ENCODE data around the gene EBLN2.
"Not testable (repeated sequence)": the region's sequence is repeated elsewhere in the genome, so short reads cannot be mapped to it uniquely, and the experiment has no call there.

EBLN2 gene

DNA sequence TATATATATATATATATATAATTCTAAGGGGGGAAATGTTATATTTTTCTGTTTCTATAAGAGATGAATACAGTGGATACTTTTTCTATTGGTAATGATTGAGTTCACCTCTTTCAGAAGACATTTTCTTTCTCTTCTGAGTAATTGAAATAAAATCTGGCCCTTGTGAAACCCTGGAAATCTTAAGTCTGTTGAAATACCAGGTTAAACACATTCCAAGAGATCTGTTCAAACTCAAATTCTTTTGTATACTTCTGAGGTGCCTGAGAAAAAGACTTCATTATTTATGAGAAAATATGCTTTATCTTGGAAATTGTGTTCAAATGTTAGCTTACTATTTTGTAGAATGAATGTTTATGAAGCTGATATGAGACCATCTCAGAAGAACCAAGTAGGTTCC is 4.8 kb downstream of the EBLN2 start:
- DNase-seq = not testable (repeated sequence)

GRCh38 chr3:73068419-73068818 is 7.0 kb downstream of the EBLN2 start:
- DNase-seq = no peak

DNA sequence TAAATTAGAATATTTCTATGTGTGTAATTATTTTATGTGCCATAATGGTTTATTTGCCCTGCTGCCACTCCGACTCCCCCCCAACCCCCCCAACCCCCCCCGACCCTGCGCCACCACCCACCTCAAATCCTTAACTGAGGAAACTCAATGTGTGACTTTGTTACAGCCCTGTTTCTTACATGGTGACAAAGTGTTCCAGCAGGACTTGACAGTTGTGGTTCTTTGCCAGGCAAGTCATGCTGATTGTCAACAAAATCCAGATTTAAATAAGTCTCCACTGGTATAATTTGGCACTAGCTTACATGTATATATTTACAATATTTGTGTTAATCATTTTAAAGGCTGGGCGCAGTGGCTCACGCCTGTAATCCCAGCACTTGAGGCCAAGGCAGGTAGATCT is 7.7 kb downstream of the EBLN2 start:
- DNase-seq = no peak

DNA sequence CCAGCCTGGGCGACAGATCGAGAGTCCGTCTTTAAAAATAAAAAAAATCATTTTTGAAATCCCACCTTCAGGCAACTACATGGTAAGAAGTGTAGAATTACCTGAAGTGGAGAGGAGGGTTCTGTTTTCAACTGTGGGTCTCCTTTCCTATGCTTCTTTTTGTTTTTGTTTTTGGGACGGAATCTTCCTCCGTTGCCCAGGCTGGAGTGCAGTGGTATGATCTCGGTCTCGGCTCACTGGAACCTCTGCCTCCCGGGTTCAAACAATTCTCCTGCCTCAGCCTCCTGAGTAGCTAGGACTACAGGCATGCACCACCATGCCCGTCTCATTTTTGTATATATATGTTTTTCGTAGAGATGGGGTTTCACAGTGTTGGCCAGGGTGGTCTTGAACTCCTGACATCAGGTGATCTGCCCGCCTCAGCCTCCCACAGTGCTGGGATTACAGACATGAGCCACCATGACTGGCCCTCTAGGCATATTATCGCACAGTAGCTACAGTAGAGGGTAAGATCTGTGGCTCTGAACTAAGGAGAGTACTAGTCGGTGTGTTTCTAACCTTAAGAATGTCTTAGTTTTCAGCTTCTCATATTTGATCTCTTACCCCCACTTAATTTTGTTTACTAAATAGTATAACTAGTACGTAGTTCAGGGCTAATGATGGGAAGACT is 8.5 kb downstream of the EBLN2 start:
- DNase-seq = no peak

- no peak for DNase-seq
These were observed 9.5 kb downstream of the EBLN2 start for GRCh38 chr3:73070675-73071575.

- DNase-seq = no peak
These were observed 10.5 kb downstream of the EBLN2 start for GRCh38 chr3:73071952-73072351.

DNA sequence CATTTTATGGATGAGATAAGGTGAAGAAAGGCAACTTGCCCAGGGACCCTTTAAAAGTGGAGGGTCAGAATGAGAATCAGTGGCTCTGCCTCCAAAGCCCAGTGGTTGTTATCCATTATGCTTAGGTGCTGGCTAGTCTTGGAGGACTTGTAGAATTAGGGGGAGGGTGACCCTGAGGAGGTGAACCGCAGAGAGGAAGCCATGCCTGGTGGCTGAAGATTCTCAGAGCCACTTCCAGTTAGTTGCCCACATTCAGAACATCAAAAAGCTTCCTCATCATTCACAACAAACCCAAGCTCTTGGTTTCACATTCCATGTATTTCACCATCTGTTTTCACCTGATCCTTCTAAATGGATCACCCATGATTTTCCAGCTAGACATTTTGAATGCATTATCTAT is 11.2 kb downstream of the EBLN2 start:
- no peak for DNase-seq

GRCh38 chr3:73073091-73073707 is 11.7 kb downstream of the EBLN2 start:
- DNase-seq = peak; percentile 52

GRCh38 chr3:73074781-73075180 is 13.3 kb downstream of the EBLN2 start:
- no peak for DNase-seq

- peak; percentile 90 for DNase-seq
These were observed 18.9 kb downstream of the EBLN2 start for GRCh38 chr3:73080216-73080966.

GRCh38 chr3:73081140-73081539 is 19.7 kb downstream of the EBLN2 start:
- DNase-seq = no peak

DNA sequence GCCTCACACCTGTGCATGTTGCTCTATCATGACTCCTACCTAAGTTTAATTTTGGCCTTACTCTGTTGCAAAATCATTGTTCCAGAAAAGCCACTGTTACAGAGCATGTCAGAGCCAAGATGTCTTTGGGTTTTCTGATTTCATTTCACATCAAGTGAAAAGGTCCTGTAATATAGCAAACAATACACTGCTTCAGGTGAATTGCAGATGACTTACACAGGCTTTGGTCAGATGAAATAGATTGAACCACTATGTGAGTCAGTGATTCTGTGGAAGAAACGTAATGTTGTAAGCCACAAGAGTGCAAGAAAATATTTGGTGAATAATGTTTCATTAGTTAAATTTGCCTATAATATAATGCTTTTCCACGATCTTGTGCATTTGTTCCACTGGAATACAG is 22.7 kb downstream of the EBLN2 start:
- no peak for DNase-seq

DNA sequence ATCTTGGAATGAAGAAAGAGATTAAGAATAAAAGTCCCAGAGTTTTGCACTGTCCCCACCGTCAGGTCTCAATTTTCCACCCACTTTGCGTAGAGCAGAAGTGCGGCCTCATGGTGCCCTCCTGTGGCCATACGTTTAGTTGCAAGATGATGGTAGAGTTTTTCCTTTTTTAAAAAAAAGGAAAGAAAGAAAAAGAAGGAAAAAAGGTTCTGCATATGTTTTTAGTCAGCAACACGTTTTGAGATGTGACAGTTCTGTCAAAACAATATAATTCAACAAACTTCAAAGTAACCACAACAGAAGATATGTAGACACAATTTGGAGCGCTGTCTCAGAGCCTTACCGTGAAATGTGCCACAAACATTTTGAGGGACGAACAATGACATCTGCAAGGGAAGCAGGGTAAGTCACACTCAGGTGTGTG is 24.6 kb downstream of the EBLN2 start:
- no peak for DNase-seq

DNA sequence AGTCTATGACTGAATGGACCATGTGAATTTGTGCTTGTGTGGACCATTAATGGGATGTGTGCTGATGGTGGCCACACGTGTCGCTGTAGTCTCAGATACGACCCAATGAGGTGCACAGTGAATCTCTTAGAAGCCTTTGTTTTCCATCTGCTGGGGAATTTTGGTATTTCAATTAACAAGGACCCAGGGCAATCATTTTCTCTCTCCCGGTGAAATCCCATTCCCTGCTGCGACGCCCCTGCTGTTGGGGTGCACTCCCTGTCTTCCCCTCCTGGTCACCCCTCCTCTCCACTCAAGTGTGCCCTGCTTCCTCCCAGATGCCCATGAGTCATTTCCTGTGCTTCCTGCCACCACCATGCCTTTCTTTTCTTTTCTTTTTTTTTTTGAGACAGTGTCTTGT is 32.7 kb downstream of the EBLN2 start:
- DNase-seq = no peak

DNA sequence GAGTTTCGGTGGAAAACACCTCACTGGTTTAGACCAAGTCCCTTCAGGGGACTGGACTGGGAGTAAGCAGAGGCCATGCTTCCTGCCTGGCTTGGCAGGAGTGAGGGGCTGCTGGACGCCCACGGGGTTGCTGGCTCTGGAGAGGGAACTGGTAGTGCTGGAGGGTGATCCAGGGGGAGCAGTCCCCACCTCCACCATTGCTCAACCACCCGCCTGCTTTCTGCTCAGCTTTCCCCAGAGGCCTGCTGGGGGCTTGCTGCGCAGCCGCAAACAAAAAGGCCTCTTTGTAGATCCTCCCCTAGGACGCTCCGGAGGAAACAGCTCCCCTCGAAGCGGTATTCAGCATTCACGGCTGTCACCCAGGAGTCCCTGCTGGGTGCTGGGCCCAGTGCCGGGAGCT is 33.5 kb downstream of the EBLN2 start:
- DNase-seq = no peak

DNA sequence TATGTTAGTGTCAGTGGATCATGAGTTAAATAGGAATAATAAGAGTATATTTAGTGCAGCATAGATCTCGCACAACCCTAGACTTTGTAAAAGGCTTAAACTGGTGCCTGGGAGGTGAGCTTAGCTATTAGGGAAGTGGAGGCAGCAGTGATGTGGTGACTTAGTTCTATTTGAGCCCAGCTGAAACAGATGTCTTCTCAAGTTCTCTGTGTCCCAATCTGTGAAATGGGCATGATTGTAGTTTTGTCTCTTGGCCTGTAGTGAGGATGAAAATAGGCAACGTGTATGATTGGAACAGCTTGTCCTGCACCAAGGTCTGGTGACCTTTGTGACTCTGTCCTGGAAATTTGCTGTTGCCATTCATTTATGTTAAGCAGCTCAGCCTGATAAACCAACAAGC is 34.7 kb downstream of the EBLN2 start:
- DNase-seq = no peak

DNA sequence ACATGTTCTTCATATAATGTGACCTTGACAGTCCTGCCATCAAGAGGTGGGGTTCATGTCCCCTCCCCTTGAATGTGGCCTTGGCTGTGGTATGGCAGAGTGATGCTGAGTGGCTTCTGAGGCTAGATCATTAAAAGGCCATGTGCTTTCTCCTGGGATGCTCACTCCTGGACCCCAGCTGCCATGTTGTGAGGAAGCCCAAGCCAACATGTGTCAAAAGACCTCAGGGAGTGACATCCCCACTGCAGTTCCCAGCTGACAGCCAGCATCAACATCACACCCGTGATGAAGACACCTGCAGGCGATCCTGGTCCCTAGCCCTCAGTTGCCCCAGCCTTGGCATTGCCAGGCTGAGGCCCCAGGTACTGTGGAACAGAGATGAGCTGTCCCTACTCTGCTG is 36.6 kb downstream of the EBLN2 start:
- no peak for DNase-seq

GRCh38 chr3:73098873-73099272 is 37.4 kb downstream of the EBLN2 start:
- DNase-seq = no peak

GRCh38 chr3:73100741-73101559 is 39.5 kb downstream of the EBLN2 start:
- DNase-seq = peak; percentile 26

DNA sequence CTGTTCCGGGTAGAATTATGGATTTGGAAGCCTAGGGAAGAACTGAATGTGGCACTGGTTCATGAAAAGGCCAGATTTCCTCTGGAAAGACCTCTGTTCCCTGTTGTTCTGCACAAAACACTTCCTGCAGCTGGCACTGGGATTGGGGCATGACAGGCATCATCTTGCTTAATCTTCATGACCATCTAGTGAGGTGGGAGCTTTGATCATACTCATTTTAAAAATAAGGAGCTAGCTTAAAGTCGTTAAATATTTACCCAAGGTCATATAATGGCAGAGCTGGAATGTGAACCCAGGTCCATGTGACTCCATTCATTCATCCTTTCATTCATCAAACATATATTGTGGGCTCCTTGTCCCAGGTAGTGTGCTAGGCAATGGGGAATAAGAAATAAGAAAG is 40.4 kb downstream of the EBLN2 start:
- DNase-seq = no peak

DNA sequence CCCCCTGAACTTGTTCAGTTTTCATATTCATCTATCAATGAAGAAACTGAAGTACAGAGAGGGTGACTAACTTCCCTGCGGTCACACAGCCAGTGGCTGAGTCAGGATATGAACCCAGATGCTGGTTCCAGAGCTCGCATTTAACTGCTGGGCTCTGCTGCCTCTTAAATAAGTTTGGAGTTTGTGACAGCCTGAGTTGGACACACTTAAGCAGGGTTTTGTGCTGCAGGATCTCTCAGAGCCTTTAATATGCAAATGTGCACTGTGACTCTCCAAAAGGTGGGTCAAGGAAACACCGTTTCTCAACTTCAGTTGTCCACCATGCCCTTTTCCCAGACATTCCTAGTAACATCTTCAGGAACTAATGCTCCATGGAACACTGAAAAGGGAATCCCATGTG is 45.8 kb downstream of the EBLN2 start:
- DNase-seq = no peak

DNA sequence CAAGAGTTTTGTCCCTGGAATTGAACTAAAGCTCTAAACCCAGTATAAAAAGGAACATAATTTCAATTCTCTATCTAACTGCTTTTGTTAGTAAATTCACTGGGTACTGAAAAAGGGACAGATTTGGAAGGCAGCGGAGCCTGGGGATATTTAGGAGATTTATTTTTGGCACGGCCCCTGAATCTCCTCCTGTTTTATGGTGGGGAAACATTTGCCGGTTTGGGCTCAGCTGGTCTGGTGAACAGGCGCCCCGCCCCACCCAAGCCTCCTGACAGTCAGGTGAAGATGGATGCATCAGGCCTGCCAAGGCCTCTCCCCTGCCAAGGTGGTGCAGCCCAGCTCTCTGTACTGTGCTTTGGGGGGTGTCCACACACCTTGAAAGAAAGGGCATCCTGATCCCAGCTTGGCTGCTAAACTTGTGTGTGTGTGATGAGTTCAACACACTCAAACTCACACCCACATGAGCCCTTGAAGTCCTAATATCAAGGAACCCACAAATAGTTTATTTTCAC is 46.3 kb downstream of the EBLN2 start:
- DNase-seq = no peak
